ENCODE measurements around the gene MGAT3.

- TF ChIP-seq POLR2A (IDR thresholded peaks at IDR 0.05) = no peak
- no peak for TF ChIP-seq CTCF (IDR thresholded peaks at IDR 0.05)
Observed at GRCh38 chr22:39408173-39408572, 48.6 kb upstream of the MGAT3 start.

All from thyroid gland (tissue), 4 donors.